GM12878 (cell line): ENCODE measurements around the gene HPCA. TPM values are rescaled to one million over a fixed set of nuclear protein-coding genes. Genes with fewer than 3 reads are reported as not detected.

ENCODE experiments used
- ATAC-seq: fragments of 200-7000 bp; cut with Tn5 transposase; 3 replicates; pipeline ENCODE4 v1.9.1; 2020; ENCODE audit warnings: mild to moderate bottlenecking, moderate library complexity
- BruUV-seq: library from RNA; stranded (reverse); fragments of 400-500 nt; replicated peaks from 2 replicates; lab custom pipeline; 2021; lab: Mats Ljungman, UMichigan
- CTCF ChIA-PET: fragments of 300-600 bp; sonication (Branson Sonifier 250); formaldehyde crosslinking; extraction: SDS; loops from one replicate; lab custom pipeline; 2021; ENCODE audit warnings: inconsistent platforms; lab: Yijun Ruan, JAX
- POLR2A ChIA-PET: fragments of 350-600 bp; formaldehyde crosslinking; extraction: SDS; loops from one replicate; lab custom pipeline; 2021; ENCODE audit warnings: inconsistent platforms; lab: Charles Lee
- RAD21 ChIA-PET: fragments of 300-600 bp; sonication (Branson Sonifier 250); formaldehyde crosslinking; loops from one replicate; lab custom pipeline; 2023; ENCODE audit warnings: antibody characterized with exemption; ENCODE audit not compliant: unreplicated experiment; lab: Charles Lee
- SMC1A ChIA-PET: fragments of 300-600 bp; sonication (Branson Sonifier 250); formaldehyde crosslinking; loops from one replicate; lab custom pipeline; 2023; ENCODE audit not compliant: unreplicated experiment, uncharacterized antibody; lab: Charles Lee
- DNase-seq: peaks from one replicate; pipeline ENCODE4 v3.0.0-alpha.2; 2011; ENCODE audit warnings: low read depth, low spot score
- FAIRE-seq: peaks from 3 replicates; lab custom pipeline; 2011; peaks lifted over from hg19 to GRCh38; lab: Jason Lieb, UNC
- H2AFZ ChIP-seq: 2 replicates; pipeline ENCODE4 v1.6.0; 2011; ENCODE audit warnings: low read depth, low read length, control low read depth; ENCODE audit not compliant: control insufficient read depth
- H3K27ac ChIP-seq: 2 replicates; pipeline ENCODE4 v1.5.1; 2011; ENCODE audit warnings: control low read depth; ENCODE audit not compliant: control insufficient read depth, insufficient read depth
- H3K27me3 ChIP-seq, 2 experiments: replicated peaks in 1 of 2; 2 replicates each; pipeline versions ENCODE4 v1.6.0 to v1.6.1; 2011; ENCODE audit warnings: low read length in 1 of 2; ENCODE audit not compliant: control insufficient read depth in 2 of 2, insufficient read depth in 2 of 2
- H3K36me3 ChIP-seq, 2 experiments: 2 replicates each; pipeline ENCODE4 v1.5.1; 2011; ENCODE audit warnings: low read length in 1 of 2; ENCODE audit not compliant: control insufficient read depth in 2 of 2, insufficient read depth in 2 of 2
- H3K4me1 ChIP-seq: 2 replicates; pipeline ENCODE4 v1.6.1; 2011; ENCODE audit warnings: mild to moderate bottlenecking, low read length, moderate library complexity, mixed read lengths; ENCODE audit not compliant: control insufficient read depth, insufficient read depth
- H3K4me2 ChIP-seq: 2 replicates; pipeline ENCODE4 v1.6.0; 2011; ENCODE audit warnings: control low read depth; ENCODE audit not compliant: control insufficient read depth, insufficient read depth
- H3K4me3 ChIP-seq: fragments of 200-600 bp; sonication (generic); 2 replicates; pipeline ENCODE4 v1.5.1; 2016
- H3K79me2 ChIP-seq: 2 replicates; pipeline ENCODE4 v1.6.0; 2011; ENCODE audit warnings: low read length; ENCODE audit not compliant: control insufficient read depth, insufficient read depth
- H3K9ac ChIP-seq: 2 replicates; pipeline ENCODE4 v1.8.0; 2011; ENCODE audit warnings: low read length, control low read depth, mixed read lengths; ENCODE audit not compliant: control insufficient read depth, insufficient read depth
- H3K9me3 ChIP-seq: replicated peaks from 3 replicates; pipeline ENCODE4 v1.5.1; 2011; ENCODE audit warnings: mild to moderate bottlenecking, low read length; ENCODE audit not compliant: control insufficient read depth, insufficient read depth
- H4K20me1 ChIP-seq: 2 replicates; pipeline ENCODE4 v1.6.0; 2011; ENCODE audit not compliant: control insufficient read depth, insufficient read depth
- CREB1 ChIP-seq: IDR thresholded peaks from 2 replicates; pipeline ENCODE4 v1.6.1; 2012; ENCODE audit warnings: low read depth, mild to moderate bottlenecking, inconsistent platforms
- EGR1 ChIP-seq, 2 experiments: IDR thresholded peaks; 1 replicate in 1 of 2; 2 replicates in 1 of 2; pipeline ENCODE4 v1.6.1; 2011 to 2012; ENCODE audit warnings: low read depth in 2 of 2, low read length in 2 of 2, borderline replicate concordance in 1 of 2, mild to moderate bottlenecking in 1 of 2, moderate library complexity in 1 of 2
- NFXL1 ChIP-seq: fragments of 450-650 bp; IDR thresholded peaks from 2 replicates; pipeline ENCODE4 v1.6.1; 2017; ENCODE audit warnings: antibody characterized with exemption, mild to moderate bottlenecking, borderline replicate concordance
- ZNF687 ChIP-seq: fragments of 450-650 bp; IDR thresholded peaks from 2 replicates; pipeline ENCODE4 v1.6.1; 2017; ENCODE audit warnings: mild to moderate bottlenecking, moderate library complexity
- WGBS: methylation state at CpG from one replicate; pipeline ENCODE4 v1.1.6; 2016; ENCODE audit warnings: low lambda C conversion rate; ENCODE audit not compliant: insufficient replicate concordance, insufficient coverage; ENCODE audit errors: missing lambda C conversion rate; 5-methylcytosine and 5-hydroxymethylcytosine counted together
- in situ Hi-C: fragments of 300-500 bp; cut with MboI; formaldehyde crosslinking; loops from 9 replicates; pipeline ENCODE4 v1.14.3; 2018; ENCODE audit warnings: mixed read lengths
- intact Hi-C: fragments of 100-400 bp; cut with micrococcal nuclease; formaldehyde crosslinking; loops from one replicate; pipeline ENCODE4 v1.14.2; 2022; ENCODE audit not compliant: unreplicated experiment
- polyA plus RNA-seq, 11 experiments: library from polyadenylated mRNA; depleted of rRNA in 4 of 11; unstranded in 6 of 11; stranded (reverse) in 5 of 11; fragments of >200 nt; fragmentation: Nextera tagmentation in 4 of 11; fragmentation: Illumina TruSeq in 1 of 11; extraction: Ambion mirVana in 4 of 11; extraction: Trizol in 1 of 11; gene quantifications; 1 replicate in 1 of 11; 2 replicates in 10 of 11; pipeline versions ENCODE4 v1.2.1 to v1.2.3, GENCODE V29; 2011 to 2016; ENCODE audit warnings: inconsistent platforms in 2 of 11, missing spikeins in 2 of 11, low read depth in 1 of 11
- total RNA-seq, 4 experiments: library from RNA; depleted of rRNA in 3 of 4; stranded (reverse); fragments of >200 nt in 3 of 4; fragmentation: Illumina TruSeq in 1 of 4; extraction: Trizol in 1 of 4; gene quantifications; 2 replicates each; pipeline versions ENCODE4 v1.2.1 to v1.2.3, GENCODE V29; 2013 to 2021

HPCA gene
- total and polyA plus RNA-seq, 10 of the 15 experiments (the other 5 are each of a cell fraction or from before 2014, with no cell fraction given) = 0.11 TPM; not detected in 9

- TF ChIP-seq ZNF687 (no peak), NFXL1 (no peak), EGR1 (IDR thresholded peaks at IDR 0.05; ENCODE audit: borderline replicate concordance in 1 of 2, low read depth in 2 of 2, low read length in 2 of 2) (no peak)
These were observed 40.3 kb downstream of the HPCA start (continued) for GRCh38 chr1:32926562-32926961.

- BruUV-seq = no TSS peak
- 20% methylated on average over 2 of the region's 2 CpGs for WGBS
- ATAC-seq (no peak), DNase-seq (no peak), FAIRE-seq (no peak)
- Histone ChIP-seq H3K27me3 (peaks cover 0 to 5% of the 10 kb centered on the region in 2 experiments; a peak in 2 of 4 replicates), H3K4me3 (no peak overlapping the region), H3K27ac (no peak overlapping the region), H3K36me3 (no peaks in the 10 kb centered on the region), H3K4me2 (no peak overlapping the region), H4K20me1 (no peaks in the 10 kb centered on the region), H3K4me1 (no peaks in the 10 kb centered on the region), H3K9ac (no peak overlapping the region), H3K79me2 (no peaks in the 10 kb centered on the region), H3K9me3 (no peaks in the 10 kb centered on the region), H2AFZ (no peak overlapping the region)
- intact Hi-C loops = no loop called here
- in situ Hi-C loops = loop anchor here (25.0 kb wide), 1 partner anchor 685 kb away; no protein-coding TSS in a partner anchor
- ChIA-PET POLR2A (no interaction called here), RAD21 (no interaction called here), CTCF (interaction anchor here (0.6 to 1.0 kb wide), 3 partner anchors 9 to 127 kb away, joined by 3 to 5 read pairs (median 3); no protein-coding TSS in a partner anchor), SMC1A (no interaction called here)
- TF ChIP-seq CREB1 = no peak
These were observed 41.1 kb downstream of the HPCA start for GRCh38 chr1:32927441-32927840.
